Trophoblast cell (in vitro differentiated cells and primary cell): ENCODE results near the gene RAP1GDS1.

Experiments used
- DNase-seq, 2 donors: peaks; one replicate each; pipeline ENCODE4 v3.0.0-alpha.2; 2016
- H2AFZ ChIP-seq: 2 replicates; pipeline ENCODE4 v1.6.1; 2013; ENCODE audit warnings: low read length, moderate library complexity, mild to moderate bottlenecking; ENCODE audit not compliant: insufficient read depth, poor library complexity
- H2AK5ac ChIP-seq: 2 replicates; pipeline ENCODE4 v1.6.1; 2013; ENCODE audit warnings: mild to moderate bottlenecking, low read length
- H2BK120ac ChIP-seq: 2 replicates; pipeline ENCODE4 v1.6.1; 2013; ENCODE audit warnings: low read length, mild to moderate bottlenecking, moderate library complexity; ENCODE audit not compliant: insufficient read depth, poor library complexity
- H2BK12ac ChIP-seq: 2 replicates; pipeline ENCODE4 v1.6.1; 2013; ENCODE audit warnings: mild to moderate bottlenecking, low read length, moderate library complexity
- H2BK5ac ChIP-seq: 2 replicates; pipeline ENCODE4 v1.6.1; 2013; ENCODE audit warnings: low read length, low read depth, moderate library complexity, mild to moderate bottlenecking; ENCODE audit not compliant: poor library complexity
- H3K14ac ChIP-seq: 2 replicates; pipeline ENCODE4 v1.6.1; 2013; ENCODE audit warnings: mild to moderate bottlenecking, low read length
- H3K18ac ChIP-seq: 2 replicates; pipeline ENCODE4 v1.6.1; 2013; ENCODE audit warnings: mild to moderate bottlenecking, low read length
- H3K23ac ChIP-seq: 2 replicates; pipeline ENCODE4 v1.6.1; 2013; ENCODE audit warnings: low read length
- H3K27ac ChIP-seq: 2 replicates; pipeline ENCODE4 v1.5.1; 2013; ENCODE audit warnings: low read depth, mild to moderate bottlenecking, inconsistent platforms, low read length, moderate library complexity
- H3K27me3 ChIP-seq: 2 replicates; pipeline ENCODE4 v1.6.1; 2013; ENCODE audit warnings: inconsistent platforms, mild to moderate bottlenecking, low read length, moderate library complexity; ENCODE audit not compliant: insufficient read depth
- H3K36me3 ChIP-seq, 2 experiments: 1 replicate in 1 of 2; 2 replicates in 1 of 2; pipeline ENCODE4 v1.6.1; 2013; ENCODE audit warnings: low read length in 2 of 2, mild to moderate bottlenecking in 2 of 2, moderate library complexity in 1 of 2; ENCODE audit not compliant: insufficient read depth in 2 of 2, control insufficient read depth in 1 of 2
- H3K4ac ChIP-seq: 2 replicates; pipeline ENCODE4 v1.6.1; 2013; ENCODE audit warnings: low read depth, mild to moderate bottlenecking, low read length, moderate library complexity
- H3K4me1 ChIP-seq, 2 experiments: 1 replicate in 1 of 2; 2 replicates in 1 of 2; pipeline ENCODE4 v1.6.1; 2013; ENCODE audit warnings: low read length in 2 of 2, mild to moderate bottlenecking in 2 of 2, moderate library complexity in 1 of 2; ENCODE audit not compliant: insufficient read depth in 2 of 2, control insufficient read depth in 1 of 2
- H3K4me2 ChIP-seq: 2 replicates; pipeline ENCODE4 v1.6.1; 2013; ENCODE audit warnings: inconsistent platforms, mild to moderate bottlenecking, low read length, moderate library complexity
- H3K4me3 ChIP-seq: 2 replicates; pipeline ENCODE4 v1.5.1; 2013; ENCODE audit warnings: mild to moderate bottlenecking, low read depth, low read length, inconsistent platforms
- H3K79me1 ChIP-seq: one replicate; pipeline ENCODE4 v1.6.1; 2013; ENCODE audit warnings: low read length
- H3K79me2 ChIP-seq: 2 replicates; pipeline ENCODE4 v1.6.1; 2013; ENCODE audit warnings: low read length, mild to moderate bottlenecking; ENCODE audit not compliant: control insufficient read depth, insufficient read depth, poor library complexity
- H3K9ac ChIP-seq: 2 replicates; pipeline ENCODE4 v1.6.1; 2013; ENCODE audit warnings: mild to moderate bottlenecking, low read length
- H3K9me3 ChIP-seq: 2 replicates; pipeline ENCODE4 v1.6.1; 2013; ENCODE audit warnings: low read depth, mild to moderate bottlenecking, control low read depth, inconsistent platforms, low read length; ENCODE audit not compliant: insufficient read depth
- H4K12ac ChIP-seq: 2 replicates; pipeline ENCODE4 v1.6.1; 2013; ENCODE audit warnings: low read depth, mild to moderate bottlenecking, low read length, moderate library complexity
- H4K8ac ChIP-seq: 2 replicates; pipeline ENCODE4 v1.6.1; 2013; ENCODE audit warnings: low read depth, mild to moderate bottlenecking, low read length, moderate library complexity
- H4K91ac ChIP-seq: one replicate; pipeline ENCODE4 v1.6.1; 2013; ENCODE audit warnings: low read depth, mild to moderate bottlenecking, low read length, moderate library complexity
- WGBS: extraction: QIAGEN DNeasy Blood & Tissue Kit; methylation state at CpG from one replicate; pipeline ENCODE4 v1.1.7; 2013; ENCODE audit warnings: missing lambda C conversion rate; ENCODE audit not compliant: insufficient read length, insufficient coverage; ENCODE audit errors: extremely low coverage; 5-methylcytosine and 5-hydroxymethylcytosine counted together

Gene RAP1GDS1

DNA sequence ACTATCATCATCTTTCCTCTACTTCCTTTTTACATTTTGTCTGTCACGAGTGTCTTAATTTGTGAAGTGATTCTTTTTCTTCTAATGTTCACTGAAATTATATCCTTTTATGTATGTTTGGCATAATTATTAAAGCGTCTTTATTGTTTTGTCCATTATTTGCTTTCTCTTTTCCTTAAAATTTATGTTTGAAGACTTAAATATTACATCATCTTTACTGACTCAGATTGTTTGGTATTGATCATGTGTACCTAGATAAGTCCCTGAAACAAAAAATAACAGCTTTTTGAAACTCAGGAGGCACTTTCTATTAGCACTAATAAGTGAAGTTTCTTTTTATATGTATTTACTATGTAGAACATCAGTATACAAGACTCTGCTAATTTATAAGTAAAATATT, 120.1 kb downstream of the RAP1GDS1 start:
- Histone ChIP-seq H3K4ac (no peak overlapping the region), H2BK120ac (no peak overlapping the region), H3K23ac (no peak overlapping the region), H3K14ac (no peak overlapping the region), H4K91ac (no peak overlapping the region), H3K27me3 (no peaks in the 10 kb centered on the region), H2BK12ac (no peak overlapping the region), H3K9me3 (no peaks in the 10 kb centered on the region), H3K4me1 (no peaks in the 10 kb centered on the region), H3K36me3 (no peaks in the 10 kb centered on the region), H3K79me2 (no peaks in the 10 kb centered on the region), H3K27ac (no peak overlapping the region), H3K4me3 (no peak overlapping the region), H3K79me1 (no peaks in the 10 kb centered on the region), H2AK5ac (no peak overlapping the region), H3K4me2 (no peak overlapping the region), H2BK5ac (no peak overlapping the region), H4K8ac (no peak overlapping the region), H2AFZ (no peak overlapping the region), H4K12ac (no peak overlapping the region), H3K9ac (no peak overlapping the region), H3K18ac (no peak overlapping the region)
- no peak for DNase-seq
- WGBS = no CpG with 5 or more reads among the region's 2 CpGs

DNA sequence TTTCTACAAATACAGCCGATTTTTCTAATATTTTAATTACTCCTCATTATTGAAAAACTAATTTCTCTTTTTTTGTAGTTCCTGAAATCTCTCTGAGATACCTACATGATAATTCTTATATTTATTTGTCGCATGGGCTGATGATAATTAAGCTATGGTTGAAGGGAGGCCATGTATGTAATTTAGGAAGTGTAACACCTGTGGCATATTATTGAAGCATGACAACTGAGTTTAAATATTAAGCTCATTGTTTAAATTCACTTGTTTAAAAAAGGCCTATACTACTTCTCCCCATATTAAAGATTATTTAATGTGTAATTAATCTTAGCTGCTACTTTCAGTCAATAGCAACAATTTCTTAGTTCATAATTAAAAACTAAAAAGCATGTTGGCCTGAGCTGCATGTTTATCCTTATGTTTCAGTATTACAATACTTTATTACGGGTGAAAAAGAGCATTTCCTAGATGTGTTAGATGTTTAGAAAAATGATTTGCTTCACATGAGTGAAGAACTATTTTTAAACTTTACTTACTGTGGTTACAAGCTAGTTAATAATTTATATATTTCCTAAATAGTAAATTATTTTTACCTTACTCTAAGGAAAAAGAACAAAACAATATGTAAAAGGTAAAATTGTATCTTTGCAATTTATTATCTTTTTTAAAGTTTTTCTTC, 122.4 kb downstream of the RAP1GDS1 start:
- WGBS = no CpG with 5 or more reads among the region's 3 CpGs
- Histone ChIP-seq H2AFZ (no peak overlapping the region), H3K36me3 (no peaks in the 10 kb centered on the region), H2BK12ac (no peak overlapping the region), H3K4me1 (no peaks in the 10 kb centered on the region), H3K23ac (no peak overlapping the region), H3K4ac (no peak overlapping the region), H3K27ac (no peak overlapping the region), H2BK120ac (no peak overlapping the region), H2BK5ac (no peak overlapping the region), H3K79me2 (no peaks in the 10 kb centered on the region), H3K4me2 (no peak overlapping the region), H3K14ac (no peak overlapping the region), H3K27me3 (no peaks in the 10 kb centered on the region), H3K18ac (no peak overlapping the region), H3K79me1 (no peaks in the 10 kb centered on the region), H4K8ac (no peak overlapping the region), H3K4me3 (no peak overlapping the region), H2AK5ac (no peak overlapping the region), H3K9ac (no peak overlapping the region), H4K91ac (no peak overlapping the region), H3K9me3 (no peaks in the 10 kb centered on the region), H4K12ac (no peak overlapping the region)
- no peak for DNase-seq

DNA sequence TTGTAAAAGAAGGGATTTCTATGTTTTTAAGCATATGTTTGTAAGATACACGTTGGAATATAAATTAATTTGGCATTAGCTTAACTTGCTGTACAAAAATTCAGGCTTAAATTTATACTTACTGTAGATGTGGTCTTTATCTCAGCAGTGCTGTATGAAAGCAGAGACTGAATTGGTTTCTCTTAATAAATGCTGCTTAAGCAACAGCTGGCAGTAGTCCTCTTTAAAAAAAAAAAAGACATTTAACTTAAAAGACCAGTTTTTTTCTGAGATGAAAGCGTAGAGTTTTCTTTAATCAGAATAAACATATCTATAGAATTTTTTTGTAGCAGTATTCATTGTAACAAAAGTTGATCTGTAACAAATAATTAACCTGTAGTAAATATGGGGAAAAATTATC, 124.6 kb downstream of the RAP1GDS1 start:
- Histone ChIP-seq H3K79me1 (no peaks in the 10 kb centered on the region), H4K91ac (no peak overlapping the region), H2AK5ac (no peak overlapping the region), H2BK5ac (no peak overlapping the region), H3K4me1 (no peaks in the 10 kb centered on the region), H3K4ac (no peak overlapping the region), H3K27ac (no peak overlapping the region), H3K79me2 (no peaks in the 10 kb centered on the region), H3K4me3 (no peak overlapping the region), H3K9me3 (no peaks in the 10 kb centered on the region), H2BK120ac (no peak overlapping the region), H3K4me2 (no peak overlapping the region), H3K18ac (no peak overlapping the region), H3K27me3 (no peaks in the 10 kb centered on the region), H3K23ac (no peak overlapping the region), H4K12ac (no peak overlapping the region), H4K8ac (no peak overlapping the region), H3K14ac (no peak overlapping the region), H2BK12ac (no peak overlapping the region), H3K36me3 (no peaks in the 10 kb centered on the region), H2AFZ (no peak overlapping the region), H3K9ac (no peak overlapping the region)
- no CpG with 5 or more reads among the region's 2 CpGs for WGBS
- no peak for DNase-seq

DNA sequence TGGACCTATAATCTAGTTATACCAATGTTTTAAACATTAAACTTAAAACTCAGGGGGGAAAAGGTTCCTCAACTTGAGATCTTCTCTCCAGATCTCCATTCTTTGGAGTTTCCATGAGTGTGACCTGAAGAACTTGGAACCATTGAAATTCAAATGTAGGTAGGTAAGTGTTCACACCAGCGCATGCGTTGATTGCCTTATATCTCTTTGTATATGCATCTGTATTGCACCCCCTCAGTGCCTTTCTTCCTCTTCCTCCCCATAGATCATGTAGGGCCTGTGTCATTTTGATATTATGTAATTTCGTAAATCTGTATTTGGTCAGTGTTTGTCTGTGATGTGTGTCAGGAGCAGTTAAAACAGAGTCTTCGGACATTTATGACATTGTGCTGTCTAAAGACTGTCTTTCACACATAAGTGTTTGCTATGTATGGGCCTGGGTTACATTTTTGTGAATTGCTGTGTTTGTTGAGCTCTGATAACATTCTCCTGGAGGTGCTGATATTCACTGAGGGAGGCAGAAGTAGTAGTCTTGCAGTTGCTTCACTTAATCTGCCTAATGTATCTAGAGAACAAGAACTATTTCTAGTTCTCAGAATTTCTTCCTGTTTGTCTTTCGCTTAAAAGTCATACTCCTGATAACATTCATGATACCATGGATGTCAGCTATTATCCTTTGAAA, 126.3 kb downstream of the RAP1GDS1 start:
- Histone ChIP-seq H2AK5ac (no peak overlapping the region), H3K79me2 (no peaks in the 10 kb centered on the region), H3K4me3 (no peak overlapping the region), H4K12ac (no peak overlapping the region), H3K36me3 (no peaks in the 10 kb centered on the region), H3K9ac (no peak overlapping the region), H3K27me3 (no peaks in the 10 kb centered on the region), H4K8ac (no peak overlapping the region), H3K27ac (no peak overlapping the region), H2BK12ac (no peak overlapping the region), H3K4ac (no peak overlapping the region), H3K9me3 (no peaks in the 10 kb centered on the region), H3K4me2 (no peak overlapping the region), H3K79me1 (no peaks in the 10 kb centered on the region), H3K18ac (no peak overlapping the region), H3K23ac (no peak overlapping the region), H3K4me1 (no peaks in the 10 kb centered on the region), H2BK5ac (no peak overlapping the region), H3K14ac (no peak overlapping the region), H2BK120ac (no peak overlapping the region), H4K91ac (no peak overlapping the region), H2AFZ (no peak overlapping the region)
- whole genome bisulfite sequencing = no CpG with 5 or more reads among the region's 5 CpGs
- DNase-seq = no peak
